Esophagus muscularis mucosa (tissue), 4 donors: ENCODE data around the gene TMCC3.

Source experiments
- CTCF ChIP-seq, 3 experiments: fragments of 200-600 bp in 2 of 3; fragments of 450-650 bp in 1 of 3; sonication (generic) in 2 of 3; IDR thresholded peaks; one replicate each; pipeline ENCODE4 v1.5.1; 2017 to 2019; ENCODE audit warnings: antibody characterized with exemption in 3 of 3, mild to moderate bottlenecking in 2 of 3, moderate library complexity in 1 of 3
- EP300 ChIP-seq: sonication (generic); formaldehyde crosslinking; IDR thresholded peaks from one replicate; pipeline ENCODE4 v1.6.1; 2017; ENCODE audit warnings: antibody characterized with exemption
- POLR2A ChIP-seq: fragments of 450-650 bp; IDR thresholded peaks from one replicate; pipeline ENCODE4 v1.6.1; 2017; ENCODE audit warnings: antibody characterized with exemption, moderate library complexity, mild to moderate bottlenecking, low read depth

GRCh38 chr12:94553130-94553519, 97.2 kb downstream of the TMCC3 start:
- TF ChIP-seq POLR2A (no peak), CTCF (IDR thresholded peaks at IDR 0.05) (no peak), EP300 (no peak)
